HG03432 (cell line): Measurements from ENCODE around the gene ATP2B2.

Experiments used
- ATAC-seq: cut with Tn5 transposase; IDR thresholded peaks from one replicate; pipeline ENCODE4 v1.9.1; 2021; ENCODE audit warnings: mild to moderate bottlenecking, moderate library complexity; ENCODE audit not compliant: unreplicated experiment

ATP2B2 gene

GRCh38 chr3:10434144-10434937 is 71.0 kb downstream of the ATP2B2 start:
- ATAC-seq: no peak

GRCh38 chr3:10432931-10433330 is 72.5 kb downstream of the ATP2B2 start:
- ATAC-seq: no peak

GRCh38 chr3:10432156-10432845 is 73.1 kb downstream of the ATP2B2 start:
- ATAC-seq: no peak

- ATAC-seq: no peak
These were observed 74.6 kb downstream of the ATP2B2 start for GRCh38 chr3:10430805-10431204.

GRCh38 chr3:10428406-10429091 is 76.8 kb downstream of the ATP2B2 start:
- no peak for ATAC-seq

GRCh38 chr3:10426346-10427220 is 78.8 kb downstream of the ATP2B2 start:
- ATAC-seq: no peak

- ATAC-seq: no peak
These were observed 82.1 kb downstream of the ATP2B2 start for GRCh38 chr3:10423171-10423882.

GRCh38 chr3:10421996-10422395 is 83.4 kb downstream of the ATP2B2 start:
- ATAC-seq: no peak

GRCh38 chr3:10420745-10421475 is 84.5 kb downstream of the ATP2B2 start:
- no peak for ATAC-seq

- no peak for ATAC-seq
These were observed 85.7 kb downstream of the ATP2B2 start for GRCh38 chr3:10419637-10420232.

GRCh38 chr3:10417847-10418246 is 87.5 kb downstream of the ATP2B2 start:
- no peak for ATAC-seq

- no peak for ATAC-seq
These were observed 88.6 kb downstream of the ATP2B2 start for GRCh38 chr3:10416730-10417300.

GRCh38 chr3:10413041-10413440 is 92.3 kb downstream of the ATP2B2 start:
- ATAC-seq: no peak

GRCh38 chr3:10411598-10412332 is 93.6 kb downstream of the ATP2B2 start:
- ATAC-seq: no peak

GRCh38 chr3:10410383-10411002 is 94.9 kb downstream of the ATP2B2 start:
- no peak for ATAC-seq

- ATAC-seq: no peak
These were observed 96.7 kb downstream of the ATP2B2 start for GRCh38 chr3:10408680-10409079.

- ATAC-seq: no peak
These were observed 98.0 kb downstream of the ATP2B2 start for GRCh38 chr3:10407361-10407760.

- no peak for ATAC-seq
These were observed 99.0 kb downstream of the ATP2B2 start for GRCh38 chr3:10406414-10406813.
